MM.1S (cell line): ENCODE data around the gene SPATA31E1.

ENCODE experiments used
- EZH2 ChIP-seq: fragments of 300-600 bp; sonication (generic); optimal IDR thresholded peaks from 2 replicates; pipeline ENCODE3; 2017; ENCODE audit warnings: low read depth, mild to moderate bottlenecking, antibody characterized with exemption, low read length, mixed read lengths
- EZH2phosphoT487 ChIP-seq: fragments of 300-600 bp; sonication (generic); IDR thresholded peaks from 2 replicates; pipeline ENCODE4 v1.6.1; 2018; ENCODE audit warnings: antibody characterized with exemption, low read length
- TF ChIP-seq, protein P1 (sequence below): fragments of 300-600 bp; sonication (generic); IDR thresholded peaks from 2 replicates; pipeline ENCODE4 v1.5.1; 2016; ENCODE audit warnings: antibody characterized with exemption, low read length, mixed read lengths

DNA sequence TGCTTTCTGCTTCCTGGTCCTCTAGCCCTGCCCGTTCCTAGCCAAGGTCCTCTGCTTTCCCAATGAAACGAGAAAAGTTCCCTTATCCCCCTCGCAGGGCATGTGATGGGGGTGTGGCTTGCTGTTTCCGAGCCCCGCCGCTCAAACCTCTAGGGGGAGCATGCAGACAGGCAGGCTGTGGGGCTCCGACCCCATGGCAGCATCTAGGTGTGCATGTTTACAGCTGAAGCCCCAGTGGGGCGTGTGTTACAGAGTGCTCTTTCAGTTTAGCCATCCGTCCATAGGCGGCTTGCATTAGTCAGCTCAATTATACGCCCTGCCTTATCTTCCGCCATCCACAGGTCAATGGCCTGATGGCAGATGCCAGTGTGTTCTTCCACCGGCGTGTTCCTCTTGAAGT is 48.3 kb upstream of the SPATA31E1 start:
- TF ChIP-seq, protein P1, sequence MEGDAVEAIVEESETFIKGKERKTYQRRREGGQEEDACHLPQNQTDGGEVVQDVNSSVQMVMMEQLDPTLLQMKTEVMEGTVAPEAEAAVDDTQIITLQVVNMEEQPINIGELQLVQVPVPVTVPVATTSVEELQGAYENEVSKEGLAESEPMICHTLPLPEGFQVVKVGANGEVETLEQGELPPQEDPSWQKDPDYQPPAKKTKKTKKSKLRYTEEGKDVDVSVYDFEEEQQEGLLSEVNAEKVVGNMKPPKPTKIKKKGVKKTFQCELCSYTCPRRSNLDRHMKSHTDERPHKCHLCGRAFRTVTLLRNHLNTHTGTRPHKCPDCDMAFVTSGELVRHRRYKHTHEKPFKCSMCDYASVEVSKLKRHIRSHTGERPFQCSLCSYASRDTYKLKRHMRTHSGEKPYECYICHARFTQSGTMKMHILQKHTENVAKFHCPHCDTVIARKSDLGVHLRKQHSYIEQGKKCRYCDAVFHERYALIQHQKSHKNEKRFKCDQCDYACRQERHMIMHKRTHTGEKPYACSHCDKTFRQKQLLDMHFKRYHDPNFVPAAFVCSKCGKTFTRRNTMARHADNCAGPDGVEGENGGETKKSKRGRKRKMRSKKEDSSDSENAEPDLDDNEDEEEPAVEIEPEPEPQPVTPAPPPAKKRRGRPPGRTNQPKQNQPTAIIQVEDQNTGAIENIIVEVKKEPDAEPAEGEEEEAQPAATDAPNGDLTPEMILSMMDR: no peak
- TF ChIP-seq EZH2: no peak
- no peak for TF ChIP-seq EZH2phosphoT487
